Endothelial cell of umbilical vein (primary cell): ENCODE data around the gene TBC1D25. TPM values are rescaled to one million over a fixed set of nuclear protein-coding genes. Genes with fewer than 3 reads are reported as not detected.

Experiments used
- BruUV-seq: library from RNA; stranded (reverse); fragments of 400-500 nt; replicated peaks from 2 replicates; lab custom pipeline; 2021; lab: Mats Ljungman, UMichigan
- CTCF ChIA-PET: fragments of 300-600, 350-600 bp; sonication (Branson Sonifier 250); formaldehyde crosslinking; loops from one replicate; lab custom pipeline; 2021; ENCODE audit warnings: antibody characterized with exemption, inconsistent platforms; lab: Charles Lee
- POLR2A ChIA-PET: fragments of 300-600, 350-600 bp; sonication (Branson Sonifier 250); formaldehyde crosslinking; loops from one replicate; lab custom pipeline; 2021; ENCODE audit warnings: antibody characterized with exemption, inconsistent platforms; lab: Charles Lee
- DNase-seq: peaks from one replicate; pipeline ENCODE4 v3.0.0-alpha.2; 2011; ENCODE audit warnings: low read depth, low spot score
- FAIRE-seq: peaks from 2 replicates; lab custom pipeline; 2011; peaks lifted over from hg19 to GRCh38; lab: Jason Lieb, UNC
- H2AFZ ChIP-seq: 2 replicates; pipeline ENCODE4 v1.6.0; 2012; ENCODE audit warnings: low read depth, low read length, control low read depth, inconsistent platforms
- H3K27ac ChIP-seq: 2 replicates; pipeline ENCODE4 v1.5.1; 2011; ENCODE audit warnings: low read depth, mild to moderate bottlenecking, control low read depth, low read length, moderate library complexity; ENCODE audit not compliant: insufficient read depth
- H3K27me3 ChIP-seq, 2 experiments: 2 replicates each; pipeline versions ENCODE4 v1.6.0 to v1.6.1; 2011; ENCODE audit warnings: low read length in 2 of 2, mixed read lengths in 1 of 2; ENCODE audit not compliant: control insufficient read depth in 2 of 2, insufficient read depth in 2 of 2
- H3K36me3 ChIP-seq, 2 experiments: 2 replicates in 1 of 2; 3 replicates in 1 of 2; pipeline ENCODE4 v1.5.1; 2011; ENCODE audit warnings: low read length in 2 of 2, mild to moderate bottlenecking in 1 of 2, moderate library complexity in 1 of 2; ENCODE audit not compliant: control insufficient read depth in 2 of 2, insufficient read depth in 2 of 2; ENCODE audit errors: extremely low read depth in 1 of 2
- H3K4me1 ChIP-seq: 3 replicates; pipeline ENCODE4 v1.5.1; 2011; ENCODE audit warnings: mild to moderate bottlenecking, low read length; ENCODE audit not compliant: control insufficient read depth, insufficient read depth; ENCODE audit errors: extremely low read depth
- H3K4me2 ChIP-seq: 2 replicates; pipeline ENCODE4 v1.6.1; 2011; ENCODE audit warnings: low read length, control low read depth, mixed read lengths; ENCODE audit not compliant: insufficient read depth
- H3K4me3 ChIP-seq, 3 experiments: fragments of 200-600 bp in 1 of 3; sonication (generic), shearing (Covaris generic) in 1 of 3; replicated peaks in 1 of 3; 2 replicates each; pipeline ENCODE4 v1.5.1; 2011 to 2016; ENCODE audit warnings: control low read depth in 3 of 3, low read length in 3 of 3, mild to moderate bottlenecking in 2 of 3, inconsistent platforms in 1 of 3, low read depth in 1 of 3, moderate library complexity in 1 of 3; ENCODE audit not compliant: insufficient read depth in 1 of 3
- H3K79me2 ChIP-seq: 2 replicates; pipeline ENCODE4 v1.6.0; 2012; ENCODE audit warnings: low read length, inconsistent platforms; ENCODE audit not compliant: control insufficient read depth, insufficient read depth
- H3K9ac ChIP-seq: replicated peaks from 2 replicates; pipeline ENCODE3; 2011; ENCODE audit warnings: low read length, control low read depth; ENCODE audit not compliant: insufficient read depth; ENCODE audit errors: extremely low read depth
- H3K9me1 ChIP-seq: replicated peaks from 3 replicates; pipeline ENCODE4 v1.6.0; 2011; ENCODE audit warnings: mild to moderate bottlenecking, low read length; ENCODE audit not compliant: control insufficient read depth, insufficient read depth; ENCODE audit errors: extremely low read depth
- H3K9me3 ChIP-seq: replicated peaks from 2 replicates; pipeline ENCODE4 v1.5.1; 2012; ENCODE audit warnings: low read length, inconsistent platforms; ENCODE audit not compliant: control insufficient read depth, insufficient read depth
- H4K20me1 ChIP-seq: replicated peaks from 2 replicates; pipeline ENCODE3; 2011; ENCODE audit warnings: mild to moderate bottlenecking, low read length; ENCODE audit not compliant: control insufficient read depth, insufficient read depth; ENCODE audit errors: extremely low read depth
- EZH2 ChIP-seq: IDR thresholded peaks from 2 replicates; pipeline ENCODE4 v1.6.1; 2012; ENCODE audit warnings: borderline replicate concordance, low read depth, mild to moderate bottlenecking, moderate library complexity, low read length, inconsistent platforms; ENCODE audit not compliant: severe bottlenecking
- FOS ChIP-seq: IDR thresholded peaks from 2 replicates; pipeline ENCODE4 v1.6.1; 2011; ENCODE audit warnings: mild to moderate bottlenecking, low read length, moderate library complexity, borderline replicate concordance; ENCODE audit not compliant: insufficient read depth
- GATA2 ChIP-seq: IDR thresholded peaks from 2 replicates; pipeline ENCODE4 v1.7.0; 2011; ENCODE audit warnings: low read depth, mild to moderate bottlenecking, moderate library complexity, mixed read lengths, low read length; ENCODE audit not compliant: insufficient read length, insufficient read depth
- JUN ChIP-seq: IDR thresholded peaks from 2 replicates; pipeline ENCODE4 v1.6.1; 2011; ENCODE audit warnings: borderline replicate concordance, low read depth; ENCODE audit not compliant: insufficient read length, insufficient read depth
- MYC ChIP-seq: IDR thresholded peaks from one replicate; pipeline ENCODE4 v1.6.1; 2011; ENCODE audit warnings: mild to moderate bottlenecking, low read depth, low read length
- POLR2A ChIP-seq: IDR thresholded peaks from 2 replicates; pipeline ENCODE4 v1.6.1; 2012; ENCODE audit warnings: low read depth, mild to moderate bottlenecking, control low read depth, low read length
- POLR2AphosphoS5 ChIP-seq: IDR thresholded peaks from 2 replicates; pipeline ENCODE4 v1.6.1; 2012; ENCODE audit warnings: low read depth, mild to moderate bottlenecking, control low read depth, low read length, moderate library complexity; ENCODE audit not compliant: insufficient read depth
- dilution Hi-C: fragments of 300-500 bp; cut with MboI; formaldehyde crosslinking; loops from one replicate; pipeline ENCODE4 v1.15.0; 2019; ENCODE audit warnings: low sequenced_read_pairs; ENCODE audit not compliant: extremely low pct_ligation_motif_present
- intact Hi-C: fragments of 100-400 bp; cut with micrococcal nuclease; formaldehyde crosslinking; loops from one replicate; pipeline ENCODE4 v1.10.0; 2022
- polyA plus RNA-seq, 4 experiments: library from polyadenylated mRNA; depleted of rRNA in 3 of 4; stranded (reverse) in 3 of 4; unstranded in 1 of 4; fragments of >200 nt; gene quantifications; 2 replicates each; pipeline versions ENCODE4 v1.2.1 to v1.2.3, GENCODE V29; 2011 to 2012; ENCODE audit warnings: missing spikeins in 1 of 4
- total RNA-seq: library from RNA; stranded (reverse); gene quantifications from 2 replicates; pipeline ENCODE4 v1.2.3, GENCODE V29; 2021
- TF ChIP-seq, protein P1 (sequence below): IDR thresholded peaks from 2 replicates; pipeline ENCODE4 v1.6.1; 2011; ENCODE audit not compliant: insufficient read depth, insufficient read length
- TF ChIP-seq, protein P2 (sequence below), 2 donors: IDR thresholded peaks; 1 replicate in 1 of 2; 2 replicates in 1 of 2; pipeline ENCODE4 v1.5.1; 2011; ENCODE audit warnings: low read length in 2 of 2, mild to moderate bottlenecking in 2 of 2, moderate library complexity in 2 of 2, control low read depth in 1 of 2, inconsistent platforms in 1 of 2, low read depth in 1 of 2; ENCODE audit not compliant: insufficient read depth in 1 of 2; ENCODE audit errors: extremely low read depth in 1 of 2

Gene TBC1D25
- total and polyA plus RNA-seq, 2 donors (not counting 3 experiments of a cell fraction or from before 2014, with no cell fraction given), result 16.0 to 16.3 TPM

DNA sequence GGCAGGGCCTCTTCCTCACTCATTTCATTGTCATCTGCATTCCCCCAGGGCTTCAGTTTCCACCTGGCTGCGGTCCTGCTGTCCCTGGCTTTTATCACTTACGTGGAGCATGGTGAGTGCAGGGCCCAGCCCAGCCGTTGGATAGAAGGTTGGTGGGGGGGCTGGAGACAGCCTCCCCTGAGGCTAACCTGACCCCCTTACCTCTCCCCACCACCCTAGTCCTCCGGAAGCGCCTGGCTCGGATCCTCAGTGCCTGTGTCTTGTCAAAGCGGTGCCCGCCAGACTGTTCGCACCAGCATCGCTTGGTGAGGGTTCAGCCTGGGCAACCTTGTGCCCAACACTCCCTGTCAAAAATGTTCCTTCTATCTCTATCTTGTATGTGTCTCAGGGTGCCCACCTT is 23.7 kb upstream of the TBC1D25 start:
- Histone ChIP-seq H3K36me3 (peaks cover 0 to 5% of the 10 kb centered on the region in 2 experiments), H2AFZ (no peak overlapping the region), H3K27me3 (no peaks in the 10 kb centered on the region), H3K9me1 (no peaks in the 10 kb centered on the region), H3K4me2 (no peak overlapping the region), H3K79me2 (no peaks in the 10 kb centered on the region), H3K9me3 (no peaks in the 10 kb centered on the region), H3K4me3 (no peak overlapping the region), H3K9ac (no peak overlapping the region), H4K20me1 (no peaks in the 10 kb centered on the region), H3K4me1 (no peaks in the 10 kb centered on the region), H3K27ac (no peak overlapping the region)
- ChIA-PET CTCF (no interaction called here), POLR2A (no interaction called here)
- no peak for FAIRE-seq
- DNase-seq, result no peak
- dilution Hi-C loops (no loop called here), intact Hi-C loops (no loop called here)
- TF ChIP-seq, protein P1, sequence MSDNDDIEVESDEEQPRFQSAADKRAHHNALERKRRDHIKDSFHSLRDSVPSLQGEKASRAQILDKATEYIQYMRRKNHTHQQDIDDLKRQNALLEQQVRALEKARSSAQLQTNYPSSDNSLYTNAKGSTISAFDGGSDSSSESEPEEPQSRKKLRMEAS, result no peak
- TF ChIP-seq JUN (no peak), POLR2A (no peak), POLR2AphosphoS5 (no peak), MYC (no peak), EZH2 (no peak), FOS (no peak), GATA2 (no peak)
- TF ChIP-seq, protein P2, sequence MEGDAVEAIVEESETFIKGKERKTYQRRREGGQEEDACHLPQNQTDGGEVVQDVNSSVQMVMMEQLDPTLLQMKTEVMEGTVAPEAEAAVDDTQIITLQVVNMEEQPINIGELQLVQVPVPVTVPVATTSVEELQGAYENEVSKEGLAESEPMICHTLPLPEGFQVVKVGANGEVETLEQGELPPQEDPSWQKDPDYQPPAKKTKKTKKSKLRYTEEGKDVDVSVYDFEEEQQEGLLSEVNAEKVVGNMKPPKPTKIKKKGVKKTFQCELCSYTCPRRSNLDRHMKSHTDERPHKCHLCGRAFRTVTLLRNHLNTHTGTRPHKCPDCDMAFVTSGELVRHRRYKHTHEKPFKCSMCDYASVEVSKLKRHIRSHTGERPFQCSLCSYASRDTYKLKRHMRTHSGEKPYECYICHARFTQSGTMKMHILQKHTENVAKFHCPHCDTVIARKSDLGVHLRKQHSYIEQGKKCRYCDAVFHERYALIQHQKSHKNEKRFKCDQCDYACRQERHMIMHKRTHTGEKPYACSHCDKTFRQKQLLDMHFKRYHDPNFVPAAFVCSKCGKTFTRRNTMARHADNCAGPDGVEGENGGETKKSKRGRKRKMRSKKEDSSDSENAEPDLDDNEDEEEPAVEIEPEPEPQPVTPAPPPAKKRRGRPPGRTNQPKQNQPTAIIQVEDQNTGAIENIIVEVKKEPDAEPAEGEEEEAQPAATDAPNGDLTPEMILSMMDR (IDR thresholded peaks at IDR 0.05; ENCODE audit: extremely low read depth in 1 of 2, insufficient read depth in 1 of 2, low read depth in 1 of 2, low read length in 2 of 2), result no peak
- no TSS peak for BruUV-seq
